Activated gamma-delta T cell treated with Interleukin-2 at 50 U/mL for 16 hours (primary cell): ENCODE measurements around the gene PTPN22.
A peak's percentile ranks its signal among the peaks of the same experiment; 100 is the strongest.

ENCODE experiments used
- DNase-seq: peaks from one replicate; pipeline ENCODE4 v3.0.0-alpha.2; 2020

The PTPN22 gene

DNA sequence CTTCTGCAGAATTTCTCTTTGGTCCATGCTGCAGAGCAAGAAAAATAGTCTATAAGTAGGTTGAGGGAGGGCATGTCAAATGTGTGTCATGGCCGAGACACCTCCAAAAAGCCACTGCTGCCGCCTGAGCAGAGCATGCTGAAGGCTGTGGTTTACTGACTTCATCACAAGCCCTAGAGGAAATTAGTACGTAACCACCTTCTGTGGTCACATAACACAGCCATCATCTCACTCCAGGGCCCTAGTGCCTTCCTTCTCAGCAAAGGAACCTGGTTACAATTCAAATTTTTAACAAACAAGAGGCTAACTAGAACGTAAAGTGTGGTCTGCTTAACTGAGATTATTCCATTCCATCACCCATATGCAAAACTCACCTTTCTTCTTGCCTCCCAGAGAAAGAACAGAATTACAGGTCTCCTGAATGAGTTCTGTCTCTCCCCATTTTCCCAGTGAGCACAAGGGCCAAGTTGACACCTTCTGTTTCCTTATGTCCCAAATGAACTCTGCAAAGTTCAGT lies at the start of gene PTPN22:
TSS of gene PTPN22 (minus strand) at position 116 of the 517 bp plus-strand sequence.
- peak; percentile 78 for DNase-seq

DNA sequence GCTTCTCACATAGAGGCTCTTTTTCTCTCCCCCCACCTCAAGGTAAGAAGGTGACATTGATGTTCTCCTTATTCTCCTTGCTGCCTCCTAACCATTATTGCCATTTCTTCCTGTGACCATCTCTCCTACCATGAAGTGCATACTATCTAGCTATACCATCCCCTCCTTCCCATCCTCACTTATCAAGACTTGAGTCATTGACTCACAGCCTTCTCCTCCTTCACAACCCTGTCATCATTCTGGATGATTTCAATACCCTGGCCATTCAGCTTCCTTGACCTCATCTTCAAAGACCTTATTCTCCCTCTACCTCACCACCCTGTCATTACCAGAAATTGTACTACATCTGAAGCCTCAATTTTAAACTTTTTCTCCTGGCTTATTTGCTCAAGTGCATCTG lies 46.7 kb upstream of the PTPN22 start:
- DNase-seq: no peak

DNA sequence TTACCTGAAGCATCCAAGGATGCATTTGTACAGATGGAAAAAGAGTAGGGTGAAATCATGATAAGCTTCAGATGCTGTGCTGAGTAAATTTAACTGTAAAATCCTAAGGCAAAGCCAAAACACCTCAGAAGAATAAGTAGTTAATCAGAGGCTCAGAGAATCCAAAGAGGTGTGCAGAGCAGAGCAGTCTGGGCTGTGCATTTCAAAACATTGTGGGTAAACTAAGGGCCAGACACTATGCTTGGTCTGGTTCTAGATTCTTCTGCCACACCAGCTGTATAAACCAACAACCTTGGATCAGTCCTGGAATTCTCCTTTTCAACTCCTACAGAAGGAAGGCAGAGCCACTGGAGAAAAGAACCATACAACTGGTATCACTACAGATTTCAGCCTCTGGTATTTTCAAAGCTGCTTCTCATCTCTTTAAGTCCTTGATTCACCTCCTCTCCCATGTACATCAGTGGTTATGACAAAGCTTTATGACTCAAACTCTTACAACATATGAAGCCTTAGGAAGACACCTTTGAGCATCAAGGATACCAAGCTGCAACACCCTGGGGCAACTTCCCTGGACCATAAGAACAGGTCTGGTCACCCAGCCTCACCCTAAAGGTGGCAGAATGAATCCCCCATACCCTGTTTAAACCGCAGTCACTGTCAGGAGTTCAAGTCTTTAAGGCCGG lies 46.0 kb upstream of the PTPN22 start:
- DNase-seq: no peak

DNA sequence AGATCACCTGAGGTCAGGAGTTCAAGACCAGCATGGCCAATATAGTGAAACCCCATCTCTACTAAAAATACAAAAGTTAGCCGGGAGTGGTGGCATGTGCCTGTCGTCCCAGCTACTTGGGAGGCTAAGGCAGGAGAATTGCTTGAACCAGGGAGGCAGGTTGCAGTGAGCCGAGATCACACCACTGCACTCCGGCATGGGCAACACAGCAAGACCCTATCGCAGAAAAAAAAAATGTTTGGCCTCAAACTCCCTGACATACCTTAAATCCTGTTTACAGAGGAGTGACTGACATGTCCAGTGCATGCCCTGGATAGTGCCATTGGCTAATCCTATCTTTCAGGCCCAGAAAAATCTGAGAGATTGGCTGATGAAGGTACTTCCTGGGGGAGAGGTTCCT lies 45.5 kb upstream of the PTPN22 start:
- DNase-seq: no peak

DNA sequence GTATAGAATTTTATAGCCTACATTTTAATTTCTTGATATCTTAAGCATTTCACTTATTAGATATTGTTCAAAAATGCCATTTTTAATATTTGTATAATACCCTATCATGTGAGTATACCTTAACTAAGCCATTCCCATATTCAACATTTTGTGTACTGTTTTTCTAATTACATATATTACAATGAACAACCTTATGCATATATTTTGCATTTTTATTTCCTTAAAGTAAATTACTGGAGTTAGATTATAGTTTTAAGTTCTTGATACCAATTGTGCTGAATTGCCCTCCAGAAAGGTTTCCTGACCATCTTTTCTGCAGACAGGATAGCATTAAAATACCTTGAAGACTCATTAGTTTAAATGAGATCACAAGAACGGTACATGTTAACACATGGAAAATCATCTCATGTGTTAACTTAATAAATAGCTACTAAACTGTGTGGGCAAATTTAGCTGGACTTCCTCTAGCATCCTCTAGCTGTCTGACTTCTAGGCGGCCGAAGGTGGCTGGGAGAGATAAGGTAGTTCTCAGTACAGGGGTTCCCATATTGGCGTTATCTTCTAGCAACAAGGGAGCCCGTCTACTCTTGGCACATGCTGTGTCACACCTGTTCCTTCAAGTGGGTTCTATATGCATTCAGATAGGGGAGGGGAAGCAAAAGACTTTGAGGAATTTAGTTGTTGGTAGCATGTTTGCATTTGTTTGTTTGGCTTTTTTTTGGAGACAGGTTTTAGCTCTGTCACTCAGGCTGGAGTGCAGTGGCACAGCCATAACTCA lies 42.6 kb upstream of the PTPN22 start:
- no peak for DNase-seq

DNA sequence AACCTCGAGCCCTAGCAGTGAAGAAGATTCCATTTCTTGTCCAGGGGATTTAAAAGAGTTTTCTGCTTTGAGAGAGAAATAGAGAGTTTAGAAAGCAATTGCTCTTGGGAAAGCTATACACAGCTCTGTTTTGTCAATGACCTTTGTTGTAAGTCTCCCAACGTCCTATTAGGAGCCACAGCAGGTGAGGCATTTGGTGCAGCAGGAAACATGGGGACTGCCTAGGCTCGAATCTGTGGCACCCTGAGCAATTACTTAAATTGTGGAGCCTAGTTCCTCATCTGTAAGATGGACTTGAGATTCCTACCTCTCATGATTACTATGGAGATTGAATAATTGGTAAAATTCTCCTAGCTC lies 41.8 kb upstream of the PTPN22 start:
- no peak for DNase-seq

DNA sequence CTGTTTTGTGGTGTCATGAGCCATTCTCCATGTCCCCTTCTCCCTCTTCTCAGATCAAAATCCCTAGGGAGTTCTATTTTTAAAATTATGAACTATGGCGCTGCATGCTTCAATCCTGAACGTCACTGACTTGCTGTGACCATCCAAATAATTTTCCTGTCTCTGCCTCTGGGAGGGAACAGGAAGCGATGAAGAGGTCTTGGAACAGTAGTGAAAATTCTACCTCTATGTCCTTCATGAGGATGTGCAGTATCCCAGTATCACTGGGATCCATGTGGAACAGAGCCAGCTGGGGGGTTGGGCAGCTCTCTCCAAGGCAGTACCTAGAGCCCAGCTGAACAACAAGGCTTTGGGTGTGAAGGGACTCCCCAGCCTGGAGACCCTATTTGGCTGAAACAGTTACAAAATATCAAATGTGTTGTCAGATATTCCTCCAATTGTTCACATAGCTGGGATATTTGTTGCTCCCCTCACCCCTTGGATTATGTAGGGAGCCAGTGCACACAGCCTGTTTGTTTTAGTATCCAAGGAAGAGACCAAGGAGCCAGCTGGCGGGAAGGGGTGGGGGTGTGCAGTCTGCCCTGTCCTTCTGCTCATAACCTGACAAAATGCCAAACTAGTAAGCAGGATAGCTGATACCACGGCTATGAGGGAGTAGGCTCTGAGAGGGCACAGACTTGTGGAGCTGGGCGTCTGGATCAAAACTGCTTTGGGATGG lies 41.2 kb upstream of the PTPN22 start:
- DNase-seq: no peak

DNA sequence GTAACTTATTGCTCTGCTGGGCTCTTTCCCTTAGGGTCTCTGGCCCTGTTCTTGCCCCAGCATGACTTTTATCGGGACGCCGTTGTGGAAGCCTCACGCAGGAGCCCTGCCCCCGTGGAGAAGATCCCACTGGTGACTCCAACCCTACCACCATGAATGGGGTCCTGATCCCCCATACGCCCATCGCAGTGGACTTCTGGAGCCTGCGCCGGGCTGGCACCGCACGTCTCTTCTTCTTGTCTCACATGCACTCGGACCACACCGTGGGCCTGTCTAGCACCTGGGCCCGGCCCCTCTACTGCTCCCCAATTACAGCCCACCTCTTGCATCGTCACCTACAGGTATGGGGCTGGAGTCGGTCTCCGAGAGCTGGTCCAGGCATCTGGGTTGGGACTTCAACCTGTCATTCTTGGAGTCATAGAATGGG lies 33.9 kb upstream of the PTPN22 start:
- no peak for DNase-seq

DNA sequence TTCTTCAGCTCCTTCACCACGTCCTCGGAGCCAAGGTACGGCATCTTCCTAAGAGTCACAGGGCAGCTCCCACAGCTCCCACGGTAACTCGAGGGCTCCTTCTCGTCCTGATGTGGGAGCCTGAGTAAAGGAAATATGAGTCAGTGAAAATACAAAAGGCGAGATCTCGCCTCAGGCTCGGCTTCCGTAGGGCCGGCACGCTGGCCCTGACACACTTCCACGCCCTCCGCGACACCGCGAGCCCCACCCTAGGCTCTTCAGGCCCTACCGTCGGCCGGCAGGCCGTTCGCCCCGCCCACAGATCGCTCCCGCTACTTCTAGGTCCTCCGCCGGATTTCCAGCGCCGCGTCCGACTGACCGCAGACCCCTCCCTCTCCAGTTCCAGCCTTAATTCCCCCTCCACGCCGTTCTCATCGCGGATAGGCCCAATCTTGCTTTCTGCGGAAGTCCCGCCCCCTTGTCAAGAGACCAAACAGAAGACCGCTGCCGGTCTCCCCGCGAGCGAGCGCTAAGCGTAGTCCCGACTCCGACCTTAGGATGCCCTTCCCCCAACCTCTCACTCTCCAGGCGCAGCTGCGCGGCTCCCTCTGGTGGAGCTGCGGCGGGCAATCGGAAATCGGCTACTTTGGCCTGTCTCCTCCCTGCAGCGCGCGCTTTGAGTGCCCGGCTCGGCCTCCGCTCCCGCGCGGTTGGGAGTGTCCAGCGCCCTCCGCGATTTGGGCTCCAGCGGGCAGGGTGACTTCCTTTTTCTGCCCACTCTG lies 33.3 kb upstream of the PTPN22 start, which contains the start of the genes AP4B1 and DCLRE1B:
TSS of gene AP4B1 (minus strand) at position 126 of the 761 bp plus-strand sequence. CDS start at position 44, 82 bp downstream.
TSS of gene DCLRE1B (plus strand) at position 653 of the 761 bp plus-strand sequence. CDS start 261 bp downstream, outside the sequence.
- peak; percentile 95 for DNase-seq

DNA sequence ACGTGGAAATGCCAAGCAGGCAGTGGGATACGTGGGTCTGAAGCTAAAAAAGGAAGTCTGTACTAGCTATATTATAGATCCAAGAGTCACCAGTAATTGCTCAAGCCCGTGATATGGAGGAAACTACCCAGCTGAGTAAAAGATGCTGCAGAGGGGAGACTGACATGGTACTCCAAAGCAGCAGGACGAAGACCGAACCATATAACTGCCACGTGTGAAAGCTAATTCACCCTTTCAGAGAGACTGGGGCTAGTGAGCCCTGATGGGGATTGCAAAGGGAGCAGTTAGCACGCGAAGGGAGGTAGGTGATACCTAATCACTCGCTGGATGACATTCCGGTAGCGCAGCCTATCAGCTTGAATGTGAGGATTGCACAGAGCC lies 32.8 kb upstream of the PTPN22 start:
- peak; percentile 51 for DNase-seq

DNA sequence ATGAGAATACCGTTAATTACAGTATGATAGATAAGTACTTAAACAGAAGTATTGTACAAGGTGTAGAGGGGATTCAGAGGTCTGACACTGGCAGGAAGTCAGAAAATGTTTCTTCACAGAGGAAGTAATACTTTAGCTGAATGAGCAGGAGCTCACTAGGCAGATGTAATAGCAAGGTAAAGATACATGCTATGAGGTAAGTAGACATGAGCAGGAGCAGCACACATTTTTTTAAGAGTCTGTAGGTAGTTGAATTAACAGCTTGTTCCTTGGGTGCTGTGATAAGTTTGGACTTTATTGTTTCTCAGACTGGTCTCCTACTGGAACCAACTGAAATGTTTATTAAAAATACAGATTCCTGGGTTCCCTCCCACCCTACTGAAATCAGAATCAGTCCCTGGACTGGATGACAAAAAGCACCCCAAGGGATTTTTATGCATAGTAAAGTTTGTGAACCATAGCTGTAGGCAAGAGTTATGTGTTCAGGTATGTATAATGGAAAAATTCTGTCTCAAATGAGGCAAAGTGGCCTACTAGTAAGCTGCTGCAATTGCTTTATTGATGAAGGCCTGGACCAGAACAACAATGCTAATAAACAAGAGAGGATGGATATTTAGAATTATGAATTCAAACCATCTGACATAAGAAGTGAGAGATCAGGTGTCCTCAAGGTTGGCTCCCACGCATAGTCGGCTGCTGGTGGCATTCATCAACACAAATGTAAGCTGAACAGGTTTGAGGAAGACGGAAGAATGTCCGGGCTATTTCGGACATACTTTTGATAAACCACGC lies 32.2 kb upstream of the PTPN22 start:
- peak; percentile 8 for DNase-seq

DNA sequence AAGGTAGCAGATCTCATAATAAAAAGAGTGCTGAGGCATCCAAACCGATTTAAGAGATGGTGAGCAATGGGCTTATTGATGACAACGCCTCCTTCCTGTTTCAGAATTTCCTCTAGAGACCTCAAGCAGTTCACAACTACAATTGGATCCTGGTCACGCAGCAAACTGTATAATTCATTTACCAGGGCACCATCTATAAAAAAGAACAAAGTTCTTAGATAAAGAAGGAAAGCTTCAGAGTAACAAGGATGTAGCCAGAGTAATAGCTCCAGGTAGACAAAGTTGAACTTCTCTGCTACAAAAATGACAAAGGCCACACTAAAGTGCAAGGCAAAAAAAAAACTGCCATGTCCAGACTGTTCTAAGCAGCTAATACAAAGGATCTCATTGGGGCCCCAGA lies 29.7 kb upstream of the PTPN22 start:
- DNase-seq: no peak

DNA sequence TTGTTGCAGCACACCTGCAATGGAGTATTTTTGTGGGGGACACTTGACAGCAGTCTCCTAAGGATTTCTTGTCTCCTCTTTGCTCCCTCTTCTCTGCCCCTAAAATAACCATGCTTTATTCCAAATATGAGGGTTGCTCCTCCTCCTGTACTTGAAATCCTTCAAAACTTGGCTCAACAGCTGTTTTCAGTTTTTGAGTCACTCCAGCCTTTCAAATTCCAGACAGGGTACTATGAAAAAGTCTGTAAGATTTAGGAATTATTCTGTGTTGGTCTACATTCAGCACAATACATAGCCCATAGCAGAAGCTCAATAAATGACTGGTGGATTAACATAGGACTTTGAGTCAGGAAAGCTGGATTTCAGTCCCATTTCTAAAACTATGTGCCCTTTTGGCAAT lies 27.6 kb upstream of the PTPN22 start:
- DNase-seq: no peak

DNA sequence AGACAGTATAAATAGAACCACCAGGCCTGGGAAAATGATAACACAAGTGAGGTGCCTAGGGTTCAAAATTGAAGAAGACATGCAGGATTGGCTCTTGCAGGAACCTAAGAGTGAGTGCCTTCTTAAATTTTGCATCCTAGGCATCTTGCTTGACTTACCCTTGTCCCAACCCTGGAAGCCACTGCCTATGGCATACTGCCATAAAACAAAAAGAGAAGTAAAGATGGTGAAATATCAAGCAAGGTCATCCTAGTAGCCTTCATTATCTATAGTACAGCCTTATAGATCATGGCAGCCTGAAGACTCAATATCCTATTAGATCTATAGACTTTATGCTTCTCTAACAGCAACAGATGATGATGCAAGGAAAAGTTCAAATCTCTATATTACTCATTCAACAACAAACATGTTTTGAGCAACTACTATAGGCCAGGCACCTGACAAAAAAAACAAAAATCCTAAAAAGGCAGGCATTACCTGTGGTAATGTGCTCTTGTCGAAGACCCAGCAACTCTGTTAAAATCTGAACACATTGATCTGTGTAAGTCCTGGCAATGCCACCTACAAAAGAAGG lies 26.8 kb upstream of the PTPN22 start:
- DNase-seq: no peak

DNA sequence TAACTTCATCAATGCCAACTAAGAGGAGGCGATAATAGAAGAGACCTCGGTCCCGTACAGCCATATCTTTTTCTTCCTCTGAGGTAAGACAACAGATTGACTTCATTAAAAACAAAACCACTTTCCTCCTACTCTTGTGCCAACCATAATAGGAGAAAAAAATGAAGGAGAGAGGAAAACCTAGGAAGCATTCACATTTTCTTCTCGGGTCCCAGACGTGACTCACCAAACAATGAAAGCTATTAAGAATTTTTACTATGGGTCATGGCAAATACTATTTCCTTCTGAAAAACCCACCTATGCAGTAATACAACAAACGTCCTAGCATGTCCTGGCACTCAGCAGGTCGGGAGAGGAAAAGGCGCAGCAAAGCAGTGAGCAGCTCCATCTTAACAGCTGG lies 24.4 kb upstream of the PTPN22 start:
- no peak for DNase-seq

DNA sequence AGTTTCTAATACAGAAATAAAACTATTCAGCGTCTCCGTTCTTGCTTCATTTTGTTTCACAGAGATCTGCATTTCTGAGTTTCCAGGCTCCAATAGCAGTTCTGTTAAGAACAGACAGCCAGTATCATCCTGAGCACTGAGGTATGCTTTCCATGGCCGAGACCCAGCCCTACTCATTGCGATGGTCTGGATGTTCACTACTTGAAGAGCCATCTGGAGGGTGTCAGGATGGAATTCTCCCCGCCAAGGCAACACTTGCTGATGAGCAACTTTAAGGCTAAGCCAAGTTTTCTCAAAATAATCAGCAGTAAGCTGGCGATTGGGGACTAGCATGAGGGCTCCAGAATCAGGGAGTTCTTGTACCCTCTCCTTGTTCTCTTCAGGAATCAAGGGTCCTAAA lies 23.6 kb upstream of the PTPN22 start:
- no peak for DNase-seq

DNA sequence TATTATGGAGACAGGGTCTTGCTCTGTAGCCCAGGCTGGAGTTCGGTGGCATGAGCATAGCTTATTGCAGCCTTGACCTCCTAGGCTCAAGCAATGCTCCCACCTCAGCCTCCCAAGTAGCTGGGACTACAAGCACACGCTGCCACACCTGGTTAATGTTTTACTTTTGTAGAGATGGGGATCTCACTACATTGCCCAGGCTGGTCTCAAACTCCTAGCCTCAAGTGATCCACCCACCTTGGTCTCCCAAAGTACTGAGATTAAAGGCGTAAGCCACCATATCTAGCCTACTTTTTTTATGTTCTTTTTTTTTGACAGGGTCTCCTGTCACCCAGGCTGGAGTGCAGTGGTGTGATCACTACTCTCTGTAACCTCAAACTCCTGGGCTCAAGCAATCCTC lies 21.8 kb upstream of the PTPN22 start:
- no peak for DNase-seq

DNA sequence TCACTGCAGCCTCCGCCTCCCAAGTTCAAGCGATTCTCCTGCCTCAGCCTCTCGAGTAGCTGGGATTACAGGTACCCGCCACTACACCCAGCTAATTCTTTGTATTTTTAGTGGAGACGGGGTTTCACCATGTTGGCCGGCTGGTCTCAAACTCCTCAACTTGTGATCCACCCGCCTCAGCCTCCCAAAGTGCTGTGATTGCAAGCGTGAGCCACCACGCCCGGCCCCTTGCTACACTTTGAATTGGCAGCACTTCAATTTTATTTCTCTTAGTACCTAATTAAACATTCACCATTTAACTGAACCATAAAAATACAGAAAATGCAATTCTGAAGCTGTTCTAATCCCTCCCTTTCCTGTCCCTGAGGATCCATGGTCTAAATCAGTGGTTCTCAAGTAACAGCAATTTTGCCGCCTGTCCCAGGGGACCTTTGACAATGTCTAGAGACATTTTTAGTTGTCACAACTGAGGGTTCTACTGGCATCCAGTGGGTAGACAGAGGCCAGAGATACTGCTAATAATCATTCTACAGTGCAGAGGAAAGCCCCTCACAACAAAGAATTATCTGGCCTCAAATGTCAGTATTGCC lies 20.2 kb upstream of the PTPN22 start:
- no peak for DNase-seq

DNA sequence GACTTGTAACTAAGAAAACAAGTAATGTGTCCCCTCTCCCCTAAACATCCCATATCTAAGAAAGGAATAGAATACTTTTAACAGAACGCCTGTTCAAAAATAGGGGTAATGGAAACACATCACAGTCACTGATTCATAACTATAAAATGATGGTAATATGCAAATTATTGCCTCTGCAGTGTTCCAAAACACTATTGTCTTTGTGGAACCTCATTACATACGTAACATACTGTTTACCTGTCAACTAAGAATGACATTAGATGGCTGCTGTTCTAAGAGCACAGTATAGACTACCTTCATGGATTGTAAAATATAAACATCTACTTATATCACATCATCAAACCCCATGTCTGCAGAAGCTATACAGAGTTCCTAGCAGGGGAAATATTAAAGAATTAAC lies 19.3 kb upstream of the PTPN22 start:
- DNase-seq: no peak

DNA sequence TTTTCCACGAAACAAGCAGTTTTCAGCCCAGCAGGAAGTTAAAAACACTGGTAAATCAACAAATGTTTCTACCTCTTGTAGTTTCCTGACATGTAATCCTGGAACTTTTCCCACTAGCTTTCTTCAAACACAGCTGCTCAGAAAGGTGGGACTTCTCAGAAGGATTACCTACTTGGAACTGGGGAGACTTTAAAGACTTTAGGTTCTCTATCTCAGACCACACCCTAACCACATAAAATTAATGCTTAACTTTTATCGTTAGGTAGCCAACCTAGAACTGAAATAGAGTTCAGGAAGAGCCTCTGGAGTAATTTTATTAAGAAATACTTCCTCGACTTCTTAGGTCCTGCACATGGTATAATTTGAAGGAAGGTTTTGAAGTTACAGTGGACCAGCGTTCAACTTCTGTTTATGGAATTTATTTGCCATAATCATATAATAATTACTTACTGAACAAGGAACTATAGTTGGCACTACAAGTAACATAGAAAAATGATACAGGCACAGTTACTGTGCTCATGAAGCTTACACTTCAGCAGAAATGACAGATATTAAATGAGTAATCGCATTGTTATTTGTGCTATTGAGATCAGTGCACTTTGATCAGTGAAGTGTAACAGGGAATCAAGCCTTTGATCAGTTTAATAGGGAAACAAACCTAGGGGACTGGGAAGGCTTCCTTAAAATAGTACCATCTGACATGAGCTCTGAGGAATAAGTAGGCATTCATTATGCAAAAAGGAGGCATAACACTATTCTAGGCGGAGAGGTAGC lies 16.1 kb upstream of the PTPN22 start, which contains the start of gene BCL2L15:
TSS of gene BCL2L15 (minus strand) at position 180 of the 774 bp plus-strand sequence. CDS start 206 bp downstream, outside the sequence.
- DNase-seq: no peak
